Activated CD8-positive, alpha-beta memory T cell treated with anti-CD3 and anti-CD28 coated beads, Interleukin-2, amount 50 U/mL, for 4 hours (primary cell): ENCODE results near the gene AKR1B15.
"Not testable (repeated sequence)": the region's sequence is repeated elsewhere in the genome, so short reads cannot be mapped to it uniquely, and the experiment has no call there.

ENCODE experiments used
- DNase-seq: peaks from one replicate; pipeline ENCODE4 v3.0.0-alpha.2; 2020

Gene AKR1B15

DNA sequence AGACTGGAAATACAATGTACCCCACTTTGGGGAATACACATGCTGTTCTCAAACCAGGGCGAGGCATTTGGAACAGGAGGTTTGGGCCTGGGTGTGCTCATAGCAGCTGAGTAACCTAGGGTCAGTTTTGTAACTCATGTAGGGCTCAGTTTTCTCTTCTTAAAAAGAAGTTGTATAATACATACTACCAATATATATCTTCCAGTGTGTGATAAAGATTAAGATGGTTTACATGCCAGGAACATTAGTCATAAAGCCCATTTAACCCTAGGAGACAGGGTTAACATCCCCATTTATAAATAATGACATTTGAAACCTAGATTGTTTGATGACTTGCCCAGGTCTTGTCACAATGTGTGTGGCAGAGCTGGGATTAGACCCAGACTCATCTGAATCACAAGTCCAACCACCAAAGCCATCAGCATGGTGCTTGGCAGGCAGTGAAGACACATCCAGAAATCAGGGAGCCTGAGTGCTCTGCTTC lies 15.6 kb upstream of the AKR1B15 start:
- DNase-seq = no peak

DNA sequence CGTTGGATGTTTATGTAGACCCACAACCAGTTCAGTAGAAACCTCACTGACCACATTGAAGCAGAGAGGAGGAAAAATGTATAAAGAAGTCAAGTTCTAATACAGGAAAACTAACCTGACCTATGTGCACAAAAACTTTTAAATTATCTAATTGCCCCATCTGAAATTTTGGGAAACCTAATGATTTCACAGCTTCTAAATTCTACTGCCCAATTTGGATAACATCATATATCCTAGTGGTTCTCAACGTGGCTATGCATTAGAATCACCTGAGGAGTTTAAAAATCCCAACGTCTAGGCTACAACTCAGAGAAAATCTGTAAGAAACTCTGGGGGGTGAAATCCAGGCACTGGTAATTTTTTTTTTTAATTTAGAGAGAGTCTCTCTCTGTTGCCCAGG lies 14.3 kb upstream of the AKR1B15 start:
- no peak for DNase-seq

DNA sequence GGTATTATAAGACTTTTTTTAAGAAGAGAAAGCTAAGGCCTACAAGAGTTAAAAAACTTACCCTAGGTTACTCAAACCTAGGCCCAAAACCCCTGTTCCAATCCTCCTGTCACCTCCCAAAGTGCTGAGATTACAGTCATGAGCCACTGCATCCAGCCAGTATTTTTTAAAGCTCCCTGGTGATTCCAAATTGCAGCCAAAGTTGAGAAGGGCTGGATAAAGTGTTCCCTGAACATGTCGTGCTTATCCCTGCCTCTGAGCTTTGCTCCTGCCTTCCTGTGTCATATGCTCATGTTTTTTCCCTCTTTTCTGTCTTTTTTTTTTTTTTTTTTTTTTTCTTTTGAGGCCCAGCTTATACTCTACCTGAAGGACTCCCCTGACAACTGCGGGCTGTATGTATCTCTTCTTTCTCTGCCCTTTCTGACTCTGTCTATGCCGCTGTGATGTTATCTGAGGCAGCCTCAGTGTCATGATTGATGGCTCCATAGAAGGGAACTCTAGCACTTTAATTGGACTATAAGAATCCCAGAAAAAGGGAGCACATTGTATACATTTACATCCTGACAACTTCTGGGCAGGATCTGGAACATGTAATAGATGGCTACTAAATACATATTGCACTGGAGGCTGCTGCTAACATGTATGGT lies 13.5 kb upstream of the AKR1B15 start:
- no peak for DNase-seq

DNA sequence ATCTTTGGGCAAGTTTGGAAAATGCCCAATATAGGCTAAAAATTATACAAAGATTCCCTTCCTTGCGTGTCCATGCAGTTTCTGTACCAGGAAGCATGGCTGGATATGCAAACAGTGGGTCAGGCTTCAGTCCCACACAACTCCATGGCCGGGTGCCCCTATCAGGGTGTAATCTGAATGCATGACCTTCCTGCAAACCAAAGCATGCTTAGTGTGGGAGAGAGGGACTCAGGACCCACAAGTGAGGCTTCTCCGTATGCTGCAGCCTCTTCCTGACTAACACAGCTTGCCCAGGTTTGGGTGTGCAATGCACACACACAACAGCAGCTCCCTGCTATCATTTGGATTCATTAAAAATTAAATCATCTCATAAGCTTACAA lies 13.0 kb upstream of the AKR1B15 start:
- DNase-seq = no peak

DNA sequence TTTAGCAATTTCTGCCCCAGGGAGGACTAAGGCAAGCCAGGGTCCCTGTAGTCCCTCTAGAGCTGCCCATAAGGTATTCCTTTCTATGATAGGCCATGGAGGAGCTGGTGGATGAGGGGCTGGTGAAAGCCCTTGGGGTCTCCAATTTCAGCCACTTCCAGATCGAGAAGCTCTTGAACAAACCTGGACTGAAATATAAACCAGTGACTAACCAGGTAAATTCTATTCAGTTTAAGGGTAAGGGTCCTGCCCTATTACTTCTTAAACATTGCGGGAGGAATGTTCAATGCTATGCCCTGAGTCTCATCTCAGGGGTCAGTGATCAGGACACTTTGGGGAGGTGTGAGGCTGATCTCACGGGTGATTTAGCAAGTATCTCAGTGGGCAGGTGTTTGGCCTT lies 12.4 kb upstream of the AKR1B15 start:
- DNase-seq = not testable (repeated sequence)

DNA sequence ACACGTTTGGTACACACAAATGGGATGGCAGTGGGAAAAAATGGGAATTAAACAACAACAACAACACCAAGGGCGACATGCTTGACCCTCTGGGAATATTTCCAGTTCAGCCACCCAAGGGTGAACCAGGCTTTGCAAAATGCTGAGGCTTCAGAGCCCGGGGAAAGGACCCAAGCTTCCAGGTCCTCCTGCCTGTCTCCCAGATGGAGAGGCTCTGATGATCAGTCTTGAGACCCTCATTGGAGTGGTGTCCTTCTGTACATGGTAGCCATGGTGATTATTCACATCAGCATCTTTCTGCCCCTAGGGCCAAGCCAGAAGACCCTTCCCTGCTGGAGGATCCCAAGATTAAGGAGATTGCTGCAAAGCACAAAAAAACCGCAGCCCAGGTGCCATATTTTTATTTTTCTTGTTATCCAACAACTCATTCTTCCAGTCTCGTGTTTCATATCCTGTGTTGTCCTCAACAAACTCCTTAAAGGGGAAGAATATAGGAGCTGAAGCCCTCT lies 11.6 kb upstream of the AKR1B15 start:
- DNase-seq = not testable (repeated sequence)

DNA sequence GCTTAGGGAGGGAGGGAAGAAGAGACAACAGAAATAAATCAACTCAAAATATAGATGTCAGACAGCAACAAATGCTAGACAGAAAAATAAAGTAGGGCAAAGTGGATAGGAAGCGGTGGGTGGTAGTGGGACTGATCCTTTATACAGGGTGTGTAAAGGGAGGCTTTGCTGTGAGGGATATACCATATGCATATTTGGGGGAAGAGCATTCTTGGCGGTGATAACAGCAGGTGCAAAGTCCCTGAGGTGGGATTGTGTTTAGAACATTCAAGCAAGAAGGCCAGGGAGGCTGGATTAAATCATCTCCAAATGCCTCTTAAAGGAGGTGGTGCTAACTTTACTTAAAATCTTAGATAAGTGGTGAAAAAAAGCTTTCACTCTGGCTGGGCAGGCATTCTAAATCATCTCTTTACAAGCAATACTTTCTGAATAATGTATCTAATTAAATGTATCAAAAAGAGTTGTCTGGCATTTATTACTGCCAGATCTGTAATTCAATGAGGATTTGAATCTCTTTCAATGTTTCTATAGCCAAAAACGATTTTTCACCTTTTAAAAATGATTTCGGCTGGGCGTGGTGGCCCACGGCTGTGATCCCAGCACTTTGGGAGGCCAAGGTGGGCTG lies 9.4 kb upstream of the AKR1B15 start:
- DNase-seq = no peak

DNA sequence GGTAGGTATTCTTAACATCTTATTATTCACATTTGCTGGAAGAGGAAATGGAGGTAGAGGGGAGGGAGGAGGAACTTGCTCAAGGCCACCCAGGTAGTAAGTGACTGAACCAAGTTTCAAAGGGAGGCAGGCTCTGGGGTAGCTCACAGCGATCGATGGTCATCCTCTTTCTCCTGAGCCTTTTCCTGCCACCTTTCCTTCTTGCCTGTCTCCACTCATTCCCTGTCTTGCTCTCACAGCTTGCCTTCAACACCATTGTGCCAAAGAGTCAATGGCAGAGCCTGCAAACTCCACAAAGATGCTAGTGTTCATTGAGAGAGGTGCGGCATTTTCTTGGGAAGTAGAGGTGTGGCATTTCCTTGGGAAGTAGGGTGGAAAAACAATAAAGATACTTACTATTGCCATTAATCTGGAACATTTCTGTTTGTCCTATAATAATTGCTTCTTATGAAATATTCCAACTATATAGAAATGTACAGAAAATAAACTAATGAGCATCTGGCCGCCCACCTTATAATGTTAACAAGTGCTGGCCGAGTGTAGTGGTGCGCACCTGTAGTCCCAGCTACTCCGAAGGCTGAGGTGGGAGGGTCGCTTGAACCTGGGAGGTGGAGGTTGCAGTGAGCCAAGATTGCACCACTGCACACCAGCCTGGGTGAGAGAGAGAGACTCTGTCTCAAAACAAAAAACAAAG lies 7.3 kb upstream of the AKR1B15 start:
- not testable (repeated sequence) for DNase-seq

DNA sequence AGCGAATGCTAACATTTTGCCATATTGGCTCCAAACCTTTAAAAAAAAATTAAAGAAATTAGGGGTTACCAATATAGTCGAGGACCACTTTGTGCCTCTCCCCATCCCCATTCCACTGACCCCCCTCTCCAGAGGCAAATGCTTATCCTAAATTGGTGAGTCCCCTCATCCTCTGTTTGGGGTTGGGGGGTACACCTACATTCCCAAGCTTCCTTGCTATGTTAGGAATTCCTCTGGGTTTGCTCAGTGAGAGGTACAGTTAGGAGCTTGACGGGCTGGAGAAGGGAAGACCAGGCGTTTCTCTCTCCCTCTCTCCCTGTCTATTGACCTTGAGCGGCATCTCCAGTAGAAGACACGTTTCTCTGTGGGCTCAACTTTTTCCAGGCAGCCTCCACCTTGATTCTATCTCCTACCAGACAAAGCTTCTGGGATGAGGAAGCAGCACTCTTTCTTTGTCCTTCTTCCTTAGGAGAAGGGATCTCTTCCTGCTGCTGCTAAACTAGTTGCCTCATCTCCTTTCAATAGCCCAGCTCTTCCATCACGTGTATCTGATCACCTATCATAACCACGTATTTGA lies 6.6 kb upstream of the AKR1B15 start:
- no peak for DNase-seq

DNA sequence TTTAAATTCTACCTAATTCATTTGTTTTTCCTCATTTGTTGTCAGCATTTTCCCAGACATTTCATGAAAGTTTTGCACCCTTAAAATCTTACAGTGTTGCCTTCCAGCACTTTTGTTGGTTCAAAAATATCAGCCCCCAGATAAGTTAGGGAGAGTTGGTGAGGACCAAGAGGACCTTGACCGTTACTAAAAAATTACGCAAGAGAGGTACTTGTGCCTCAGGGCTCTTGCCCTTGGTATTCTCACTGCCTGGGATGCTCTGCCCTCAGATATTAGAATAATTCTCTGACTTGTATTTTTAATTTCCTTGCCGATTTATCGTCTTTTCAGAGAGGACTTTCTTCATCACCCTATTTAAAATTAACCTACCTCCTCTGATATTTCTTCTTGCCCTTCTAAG lies 3.5 kb upstream of the AKR1B15 start:
- DNase-seq = no peak

DNA sequence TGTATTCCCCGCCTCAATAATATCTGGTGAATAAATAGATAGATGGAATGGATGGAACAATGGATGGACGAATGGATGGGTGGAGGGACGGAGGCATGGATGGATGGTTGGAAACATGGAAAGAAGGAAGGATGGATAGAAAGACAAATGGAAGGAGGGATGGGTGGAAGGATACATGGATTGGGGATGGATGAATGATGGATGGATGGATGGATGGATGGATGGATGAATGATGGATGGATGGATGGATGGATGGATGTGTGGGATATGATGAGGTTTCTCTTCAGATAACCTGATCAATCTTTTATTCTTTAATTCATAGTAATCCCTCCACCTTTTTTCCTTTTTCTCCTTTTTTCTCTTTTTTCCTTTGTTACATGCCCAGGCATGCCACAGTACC lies 3.0 kb upstream of the AKR1B15 start:
- DNase-seq = no peak

DNA sequence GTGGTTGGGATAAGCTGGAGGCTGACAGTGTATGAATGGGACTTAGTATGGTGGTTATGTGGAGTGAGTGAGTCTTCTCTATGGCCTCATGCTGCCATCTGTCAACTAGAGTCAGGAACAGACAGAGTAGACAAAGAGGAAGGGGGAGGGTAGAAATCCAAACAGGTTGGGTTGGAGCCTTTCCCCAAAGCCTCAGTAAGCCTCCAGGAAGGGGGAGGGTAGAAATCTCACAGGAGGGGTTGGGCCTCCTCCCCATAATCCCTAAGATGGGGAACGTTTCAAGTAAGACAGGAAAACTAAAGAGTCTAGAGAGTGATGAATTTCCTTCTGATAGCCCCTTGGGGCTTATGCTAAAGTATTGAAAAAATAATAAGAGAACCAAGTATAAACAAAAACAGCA lies 2.0 kb upstream of the AKR1B15 start:
- DNase-seq = no peak

DNA sequence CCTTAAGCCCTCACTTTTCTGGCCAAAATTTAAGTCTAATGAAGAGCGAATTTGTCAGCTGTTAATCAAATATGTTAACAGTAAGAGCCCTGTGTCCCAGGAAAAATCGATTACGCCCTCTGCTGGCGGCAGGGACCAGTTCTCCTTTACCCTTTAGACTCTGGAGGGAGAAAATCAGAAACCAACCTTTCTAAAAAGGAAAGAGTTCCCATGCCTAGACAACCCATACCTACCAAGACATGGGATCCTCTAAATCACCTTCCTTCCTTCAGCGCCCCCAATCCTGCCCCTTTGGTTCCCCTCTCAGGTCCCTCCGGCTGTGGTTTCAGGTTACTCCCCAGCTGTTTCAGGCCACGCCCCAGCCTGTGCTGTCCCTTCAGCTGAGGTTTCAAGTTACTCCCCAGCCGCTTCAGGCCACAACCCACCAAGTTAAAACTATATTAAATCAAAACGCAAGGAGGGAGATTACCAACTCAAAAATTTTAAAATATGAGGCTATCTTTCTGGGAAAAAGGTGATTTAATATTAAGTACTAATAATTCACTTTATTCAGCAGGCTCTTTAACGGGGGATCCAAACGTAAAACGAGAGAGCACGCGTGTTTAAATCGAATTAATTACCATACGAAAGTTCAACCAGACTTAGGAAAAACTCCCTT lies 1.4 kb upstream of the AKR1B15 start:
- peak; percentile 69 for DNase-seq

DNA sequence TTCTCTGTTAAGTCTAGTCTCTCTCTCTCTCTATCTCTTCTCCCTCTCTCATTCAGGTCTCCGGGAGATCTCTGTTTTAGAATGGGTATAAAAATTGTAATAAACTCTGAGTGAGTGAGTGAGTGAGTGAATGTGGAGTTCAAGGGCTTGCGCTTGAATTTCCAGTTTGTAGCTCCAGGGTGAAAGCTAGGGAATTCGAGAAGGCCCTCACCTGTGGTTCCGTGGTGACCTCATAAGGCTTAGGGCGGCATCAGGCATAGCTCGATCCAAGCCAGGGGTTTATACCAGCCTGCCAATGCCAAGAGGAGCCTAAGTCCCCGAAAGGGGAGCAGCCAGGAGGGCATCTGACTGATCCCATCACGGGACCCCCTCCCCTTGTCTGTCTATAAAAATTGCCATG lies 456 bp downstream of the AKR1B15 start:
- DNase-seq = no peak

DNA sequence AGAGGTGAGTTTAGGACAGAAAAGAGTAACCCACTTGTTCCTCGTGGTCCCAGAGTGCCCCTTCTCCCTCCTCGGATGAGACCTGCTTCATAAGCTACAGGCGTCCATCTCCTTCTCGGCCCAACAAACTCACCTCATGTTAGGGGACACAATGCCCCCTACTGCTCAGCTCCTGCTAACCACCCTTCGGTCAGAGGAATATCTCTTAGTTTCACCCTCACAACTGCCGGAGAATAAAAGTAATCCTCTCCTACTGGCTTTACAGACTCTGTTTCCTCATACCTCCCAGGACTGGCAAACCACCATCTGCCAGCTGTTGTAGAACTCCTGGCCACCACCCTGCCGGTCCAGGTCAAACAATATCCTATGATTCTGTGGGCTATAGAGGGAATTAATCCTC lies 3.2 kb downstream of the AKR1B15 start:
- no peak for DNase-seq

DNA sequence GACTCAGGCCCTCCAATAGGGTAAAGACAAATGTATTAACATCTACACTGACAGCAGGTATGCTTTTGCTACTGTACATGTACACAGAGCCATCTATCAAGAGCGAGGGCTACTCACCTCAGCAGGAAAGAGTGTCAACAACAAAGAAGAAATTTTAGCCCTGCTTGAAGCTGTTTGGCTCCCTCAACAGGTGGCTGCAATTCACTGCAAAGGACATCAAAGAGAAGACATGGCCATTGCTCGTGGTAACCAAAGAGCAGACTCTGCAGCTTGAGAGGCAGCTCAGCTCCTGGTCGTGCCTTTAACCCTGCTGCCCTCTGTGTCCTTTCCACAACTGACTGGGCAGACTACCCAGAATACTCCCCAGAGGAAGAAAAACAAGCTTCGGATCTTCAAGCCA lies 5.1 kb downstream of the AKR1B15 start:
- DNase-seq = no peak

DNA sequence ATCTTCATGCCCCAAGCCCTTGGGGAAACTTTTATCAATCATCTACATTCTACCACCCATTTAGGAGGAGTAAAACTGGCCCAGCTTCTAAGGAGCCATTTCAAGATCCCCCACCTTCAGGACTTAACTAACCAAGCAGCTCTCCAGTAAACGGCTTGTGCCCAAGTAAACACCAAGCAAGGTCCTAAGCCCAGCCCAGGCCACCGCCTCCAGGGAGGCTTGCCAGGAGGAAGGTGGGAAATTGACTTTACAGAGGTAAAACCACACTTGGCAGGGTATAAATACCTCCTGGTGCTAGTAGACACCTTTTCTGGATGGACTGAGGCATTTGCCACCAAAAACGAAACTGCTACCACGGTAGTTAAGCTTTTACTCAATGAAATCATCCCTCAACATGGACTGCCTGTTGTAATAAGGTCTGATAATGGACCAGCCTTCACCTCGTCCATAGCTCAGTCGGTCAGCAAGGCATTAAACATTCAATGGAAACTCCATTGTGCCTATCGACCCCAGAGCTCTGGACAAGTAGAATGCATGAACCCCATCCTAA lies 5.6 kb downstream of the AKR1B15 start:
- DNase-seq = no peak

DNA sequence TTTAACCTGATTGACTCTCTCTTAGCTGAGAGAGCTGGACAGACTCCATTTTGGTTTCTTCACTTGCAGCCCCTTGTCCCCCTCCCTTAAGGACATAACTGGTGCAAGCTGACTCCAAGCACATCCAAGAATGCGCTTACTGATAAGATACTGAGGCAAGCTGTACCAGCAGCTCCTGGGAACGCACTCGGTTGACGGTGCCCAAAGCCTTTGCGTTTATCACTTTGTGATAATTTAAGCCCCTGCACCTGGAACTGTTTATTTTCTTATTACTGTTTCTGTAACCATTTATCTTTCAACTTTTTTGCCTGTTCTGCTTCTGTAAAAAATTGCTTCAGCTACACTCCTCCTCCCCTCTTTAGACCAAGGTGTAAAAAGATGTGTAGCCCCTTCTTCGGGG lies 8.5 kb downstream of the AKR1B15 start:
- no peak for DNase-seq

DNA sequence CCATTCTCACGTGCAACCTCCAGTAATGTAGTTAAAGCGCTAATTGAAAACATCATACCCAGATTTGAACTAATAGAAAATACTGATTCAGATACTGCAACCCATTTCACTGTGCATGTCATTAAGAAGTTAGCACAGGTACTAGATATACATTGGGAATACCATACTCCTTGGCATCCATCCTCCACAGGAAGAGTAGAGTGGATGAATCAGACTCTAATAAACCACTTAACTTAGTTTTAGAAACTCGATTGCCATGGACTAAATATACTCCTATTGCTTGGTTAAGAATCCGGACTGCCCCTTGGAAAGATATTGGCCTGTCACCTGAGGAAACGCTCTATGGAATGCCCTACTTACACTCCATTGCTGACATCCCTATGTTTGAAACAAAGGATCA lies 9.5 kb downstream of the AKR1B15 start:
- DNase-seq = no peak

DNA sequence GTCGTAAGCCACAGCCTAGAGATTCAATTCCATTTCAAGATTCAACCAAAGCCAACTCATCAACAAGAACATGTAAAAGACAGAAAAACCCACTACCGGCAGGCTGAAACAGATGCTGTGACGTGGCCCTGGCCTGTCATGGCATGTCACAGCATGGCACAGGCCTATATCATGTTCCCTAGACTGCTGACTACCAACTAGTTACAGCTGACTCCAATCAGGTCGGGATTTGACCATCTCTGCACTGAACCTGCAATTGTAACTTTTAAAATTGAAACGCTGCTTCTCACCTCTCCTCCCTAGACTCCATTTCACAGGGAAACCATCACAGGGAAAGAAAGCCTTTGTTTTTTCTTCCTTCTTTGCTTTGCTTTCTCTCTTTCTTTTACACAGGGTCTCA lies 12.7 kb downstream of the AKR1B15 start:
- not testable (repeated sequence) for DNase-seq

DNA sequence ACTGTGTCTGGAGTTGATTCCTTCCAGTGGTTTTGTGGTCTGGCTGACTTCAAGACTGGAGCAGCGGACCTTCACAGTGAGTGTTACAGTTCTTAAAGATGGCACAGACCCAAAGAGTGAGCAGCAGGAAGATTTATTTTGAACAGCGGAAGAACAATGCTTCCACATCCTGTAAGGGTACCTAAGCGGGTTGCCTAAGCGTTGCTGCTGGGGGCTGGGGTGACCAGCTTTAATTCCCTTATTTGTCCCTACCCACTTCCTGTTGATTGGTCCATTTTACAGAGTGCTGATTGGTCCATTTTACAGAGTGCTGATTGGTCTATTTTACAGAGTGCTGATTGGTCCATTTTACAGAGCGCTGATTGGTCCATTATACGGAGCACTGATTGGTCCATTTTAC lies 13.2 kb downstream of the AKR1B15 start:
- DNase-seq = no peak

DNA sequence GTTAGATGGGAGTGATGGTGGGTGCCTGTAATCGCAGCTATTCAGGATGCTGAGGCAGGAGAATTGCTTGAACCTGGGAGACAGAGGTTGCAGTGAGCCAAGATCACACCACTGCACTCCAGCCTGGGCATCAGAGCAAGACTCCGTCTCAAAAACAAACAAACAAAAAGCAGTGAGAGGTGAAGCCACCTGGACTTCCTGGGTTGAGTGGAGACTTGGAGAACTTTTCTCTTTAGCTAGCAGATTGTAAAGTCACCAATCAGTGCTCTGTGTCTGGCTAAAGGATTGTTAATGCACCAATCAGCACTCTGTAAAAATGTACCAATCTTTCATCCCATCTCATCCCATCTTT lies 14.5 kb downstream of the AKR1B15 start:
- not testable (repeated sequence) for DNase-seq

DNA sequence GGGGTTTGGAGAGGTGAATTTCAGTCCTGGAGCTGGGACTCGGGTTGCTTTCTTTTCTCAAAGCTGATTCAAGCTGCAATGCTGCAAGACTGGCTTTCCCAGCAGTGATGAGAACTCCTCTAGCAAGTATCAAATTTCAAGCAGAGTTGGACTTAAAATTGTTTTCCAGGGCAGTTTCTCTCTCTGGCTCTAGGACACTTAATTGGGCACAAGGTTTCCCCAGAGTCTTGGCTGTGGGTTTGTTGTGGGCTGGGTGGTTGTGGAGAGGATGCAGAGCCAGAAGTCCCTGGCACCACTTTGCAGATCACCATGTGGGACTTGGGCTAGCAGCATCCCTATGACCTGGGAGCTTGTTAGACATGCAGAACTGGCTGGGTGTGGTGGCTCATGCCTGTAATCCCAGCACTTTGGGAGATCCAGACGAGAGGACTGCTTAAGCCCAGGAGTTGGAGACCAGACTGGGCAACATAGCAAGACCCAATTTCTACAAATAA lies 16.8 kb downstream of the AKR1B15 start:
- DNase-seq = no peak
